Parathyroid adenoma (tissue), 2 donors: ENCODE data around the gene STAG2.

ENCODE experiments used
- H2AFZ ChIP-seq: fragments of 300-600 bp; sonication (generic); one replicate; pipeline ENCODE4 v1.7.0; 2017; ENCODE audit warnings: antibody characterized with exemption, mild to moderate bottlenecking
- H3K27ac ChIP-seq: fragments of 300-600 bp; sonication (generic); one replicate; pipeline ENCODE4 v1.7.0; 2017
- H3K27me3 ChIP-seq: fragments of 300-600 bp; sonication (generic); one replicate; pipeline ENCODE4 v1.7.0; 2017; ENCODE audit warnings: low read length; ENCODE audit not compliant: control insufficient read depth, insufficient read depth
- H3K36me3 ChIP-seq: fragments of 300-600 bp; sonication (generic); one replicate; pipeline ENCODE4 v1.7.0; 2017; ENCODE audit warnings: low read length; ENCODE audit not compliant: control insufficient read depth, insufficient read depth
- H3K4me1 ChIP-seq: fragments of 300-600 bp; sonication (generic); one replicate; pipeline ENCODE4 v1.7.0; 2017; ENCODE audit warnings: control low read depth
- H3K4me2 ChIP-seq: fragments of 300-600 bp; sonication (generic); one replicate; pipeline ENCODE4 v1.7.0; 2017; ENCODE audit warnings: low read length
- H3K4me3 ChIP-seq: fragments of 300-600 bp; sonication (generic); one replicate; pipeline ENCODE4 v1.7.0; 2017; ENCODE audit warnings: low read depth, low read length
- H3K79me2 ChIP-seq: fragments of 300-600 bp; sonication (generic); one replicate; pipeline ENCODE4 v1.7.0; 2017; ENCODE audit warnings: control low read depth
- H3K9ac ChIP-seq: fragments of 300-600 bp; sonication (generic); one replicate; pipeline ENCODE4 v1.7.0; 2017; ENCODE audit warnings: mild to moderate bottlenecking
- H3K9me3 ChIP-seq: fragments of 300-600 bp; sonication (generic); one replicate; pipeline ENCODE4 v1.7.0; 2017; ENCODE audit warnings: low read length; ENCODE audit not compliant: control insufficient read depth
- CTCF ChIP-seq: fragments of 300-600 bp; sonication (generic); IDR thresholded peaks from one replicate; pipeline ENCODE4 v1.7.0; 2017; ENCODE audit warnings: antibody characterized with exemption, mild to moderate bottlenecking
- donor health status: primary hyperparathyroidism.

STAG2 gene

GRCh38 chrX:124005228-124005627 lies 43.7 kb downstream of the STAG2 start:
- no peaks in the 10 kb centered on the region for H3K9me3 ChIP-seq
- H3K4me2 ChIP-seq = no peak overlapping the region
- peaks cover 30% of the 10 kb centered on the region for H3K79me2 ChIP-seq
- H3K4me1 ChIP-seq = no peaks in the 10 kb centered on the region
- H3K27me3 ChIP-seq = no peaks in the 10 kb centered on the region
- H3K9ac ChIP-seq = no peak overlapping the region
- no peak for TF ChIP-seq CTCF
- no peak overlapping the region for H3K4me3 ChIP-seq
- H3K36me3 ChIP-seq = no peaks in the 10 kb centered on the region
- no peak overlapping the region for H2AFZ ChIP-seq
- H3K27ac ChIP-seq = no peak overlapping the region

GRCh38 chrX:124010157-124010556 lies 48.7 kb downstream of the STAG2 start:
- no peaks in the 10 kb centered on the region for H3K27me3 ChIP-seq
- no peak for TF ChIP-seq CTCF
- no peak overlapping the region for H2AFZ ChIP-seq
- no peaks in the 10 kb centered on the region for H3K9me3 ChIP-seq
- no peak overlapping the region for H3K4me3 ChIP-seq
- H3K79me2 ChIP-seq = peaks cover 24% of the 10 kb centered on the region
- peaks cover 2% of the 10 kb centered on the region for H3K4me1 ChIP-seq
- no peak overlapping the region for H3K27ac ChIP-seq
- H3K9ac ChIP-seq = no peak overlapping the region
- no peaks in the 10 kb centered on the region for H3K36me3 ChIP-seq
- H3K4me2 ChIP-seq = no peak overlapping the region

- Histone ChIP-seq H3K4me3 (no peak overlapping the region), H3K27ac (no peak overlapping the region), H3K79me2 (peaks cover 25% of the 10 kb centered on the region), H3K27me3 (no peaks in the 10 kb centered on the region), H3K36me3 (no peaks in the 10 kb centered on the region), H3K9me3 (no peaks in the 10 kb centered on the region), H3K4me2 (no peak overlapping the region), H3K9ac (no peak overlapping the region), H3K4me1 (peaks cover 2% of the 10 kb centered on the region), H2AFZ (no peak overlapping the region)
- TF ChIP-seq CTCF = no peak
These were observed 49.1 kb downstream of the STAG2 start for GRCh38 chrX:124010566-124010965.

GRCh38 chrX:124015721-124016120 lies 54.2 kb downstream of the STAG2 start:
- peaks cover 2% of the 10 kb centered on the region for H3K4me1 ChIP-seq
- no peak overlapping the region for H2AFZ ChIP-seq
- H3K4me2 ChIP-seq = no peak overlapping the region
- H3K9ac ChIP-seq = no peak overlapping the region
- no peaks in the 10 kb centered on the region for H3K36me3 ChIP-seq
- H3K27me3 ChIP-seq = no peaks in the 10 kb centered on the region
- H3K4me3 ChIP-seq = no peak overlapping the region
- no peak overlapping the region for H3K27ac ChIP-seq
- no peak for TF ChIP-seq CTCF
- peaks cover 26% of the 10 kb centered on the region for H3K79me2 ChIP-seq
- no peaks in the 10 kb centered on the region for H3K9me3 ChIP-seq

GRCh38 chrX:124016825-124017224 lies 55.3 kb downstream of the STAG2 start:
- Histone ChIP-seq H3K9me3 (no peaks in the 10 kb centered on the region), H3K4me3 (no peak overlapping the region), H2AFZ (no peak overlapping the region), H3K4me2 (no peak overlapping the region), H3K36me3 (no peaks in the 10 kb centered on the region), H3K27ac (no peak overlapping the region), H3K9ac (no peak overlapping the region), H3K4me1 (peaks cover 2% of the 10 kb centered on the region), H3K79me2 (peaks cover 19% of the 10 kb centered on the region), H3K27me3 (no peaks in the 10 kb centered on the region)
- no peak for TF ChIP-seq CTCF
